NCI-H1417 treated with DMSO at 0.1 percent for 48 hours (cell line): Measurements from ENCODE around the gene KCNC4.

Source experiments
- DNase-seq: peaks from one replicate; lab custom pipeline; 2025; lab: John Stamatoyannopoulos, UW

KCNC4 gene

GRCh38 chr1:110209715-110210603 is at the start of gene KCNC4:
Gene KCNC4, plus strand, starts transcription at chr1:110210314. Its CDS starts 1,186 bp downstream, at chr1:110211500.
- DNase-seq, result no peak

GRCh38 chr1:110160538-110161100 is 49.5 kb upstream of the KCNC4 start:
- DNase-seq, result no peak

GRCh38 chr1:110161165-110161564 is 48.9 kb upstream of the KCNC4 start:
- no peak for DNase-seq

- DNase-seq, result no peak
Observed at GRCh38 chr1:110161849-110162248, 48.3 kb upstream of the KCNC4 start.

- DNase-seq, result no peak
Observed at GRCh38 chr1:110163591-110163990, 46.5 kb upstream of the KCNC4 start.

- no peak for DNase-seq
Observed at GRCh38 chr1:110164725-110165350, 45.3 kb upstream of the KCNC4 start.

- DNase-seq, result no peak
Observed at GRCh38 chr1:110165761-110166231, 44.3 kb upstream of the KCNC4 start.

- DNase-seq, result no peak
Observed at GRCh38 chr1:110166861-110167260, 43.3 kb upstream of the KCNC4 start.

- no peak for DNase-seq
Observed at GRCh38 chr1:110170766-110171733, 39.1 kb upstream of the KCNC4 start.

- DNase-seq, result no peak
Observed at GRCh38 chr1:110172001-110172400, 38.1 kb upstream of the KCNC4 start.

- DNase-seq, result no peak
Observed at GRCh38 chr1:110173466-110174105, 36.5 kb upstream of the KCNC4 start.

GRCh38 chr1:110174961-110175360 is 35.2 kb upstream of the KCNC4 start:
- no peak for DNase-seq

GRCh38 chr1:110176299-110176956 is 33.7 kb upstream of the KCNC4 start:
- DNase-seq, result peak; percentile 19

GRCh38 chr1:110177775-110178174 is 32.3 kb upstream of the KCNC4 start:
- DNase-seq, result no peak

- DNase-seq, result no peak
Observed at GRCh38 chr1:110183642-110184167, 26.4 kb upstream of the KCNC4 start.

GRCh38 chr1:110184446-110184845 is 25.7 kb upstream of the KCNC4 start:
- no peak for DNase-seq

GRCh38 chr1:110185181-110185580 is 24.9 kb upstream of the KCNC4 start:
- DNase-seq, result peak; percentile 38

- DNase-seq, result no peak
Observed at GRCh38 chr1:110186558-110186957, 23.6 kb upstream of the KCNC4 start.

GRCh38 chr1:110187139-110187890 is 22.8 kb upstream of the KCNC4 start:
- no peak for DNase-seq
